Activated CD4-positive, alpha-beta T cell treated with anti-CD3 and anti-CD28 coated beads, Interleukin-2, Interleukin-4, amounts not matched to agents 100 ng/mL and 50 ng/mL, durations not matched to agents 16 hours and 8 hours (primary cell): ENCODE results near the gene FCHSD2.
"Not testable (repeated sequence)": the region's sequence is repeated elsewhere in the genome, so short reads cannot be mapped to it uniquely, and the experiment has no call there.

Experiments
- DNase-seq: peaks from one replicate; pipeline ENCODE4 v3.0.0-alpha.2; 2020; ENCODE audit warnings: low spot score

FCHSD2 gene

GRCh38 chr11:72864702-72865655 lies 277.1 kb downstream of the FCHSD2 start:
- DNase-seq, result no peak

DNA sequence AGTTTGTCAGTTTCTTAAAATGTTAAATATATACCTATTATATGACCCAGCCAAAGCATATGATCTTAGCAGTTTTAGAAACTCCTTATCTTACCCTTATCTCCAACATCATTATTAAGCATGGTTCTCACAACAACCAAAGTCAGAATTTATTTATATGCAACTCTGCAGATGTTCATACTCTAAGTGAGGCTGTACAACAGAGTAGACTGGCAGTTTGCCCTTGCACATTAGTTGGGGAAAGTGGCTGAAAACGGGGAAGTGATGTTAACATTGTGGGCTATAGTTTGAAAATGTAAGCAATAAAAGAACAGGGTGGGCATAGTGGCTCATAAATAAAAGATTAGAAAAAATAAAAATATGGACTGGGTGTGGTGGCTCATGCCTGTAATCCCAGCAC lies 278.2 kb downstream of the FCHSD2 start:
- DNase-seq, result no peak

- DNase-seq, result no peak
These were observed 279.0 kb downstream of the FCHSD2 start for GRCh38 chr11:72863091-72863490.

DNA sequence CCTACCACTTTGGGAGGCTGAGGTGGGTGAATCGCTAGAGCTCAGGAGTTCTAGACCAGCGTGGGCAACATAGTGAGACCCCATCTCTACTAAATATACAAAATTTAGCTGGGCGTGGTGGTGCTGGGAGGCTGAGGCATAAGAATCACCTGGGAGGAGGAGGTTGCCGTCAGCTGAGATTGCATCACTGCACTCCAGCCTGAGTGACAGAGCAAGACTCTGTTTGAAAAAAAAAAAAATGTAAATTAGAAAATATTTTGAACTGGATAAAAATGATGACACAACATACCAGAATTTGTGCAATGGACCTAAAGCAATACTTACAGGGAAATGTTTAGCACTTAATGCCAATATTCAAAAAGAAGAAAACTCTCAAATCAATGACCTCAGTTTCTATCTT lies 281.5 kb downstream of the FCHSD2 start:
- DNase-seq, result no peak

DNA sequence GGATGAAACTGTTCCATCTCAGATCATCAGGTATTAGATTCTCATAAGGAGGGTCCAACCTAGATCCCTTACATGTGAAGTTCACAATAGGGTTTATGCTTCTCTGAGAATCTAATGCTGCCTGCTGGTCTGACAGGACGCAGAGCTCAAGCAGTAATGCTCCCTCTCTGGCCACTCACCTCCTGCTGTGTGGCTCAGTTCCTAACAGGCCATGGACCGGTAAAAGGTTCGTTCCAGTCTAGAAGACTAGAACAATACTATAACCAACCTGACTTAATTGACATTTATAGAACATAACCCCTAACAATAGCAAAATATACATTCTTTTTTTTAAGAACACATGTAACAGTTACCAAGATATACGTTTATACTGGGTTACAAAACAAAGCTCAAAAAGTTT lies 282.1 kb downstream of the FCHSD2 start:
- DNase-seq, result no peak

DNA sequence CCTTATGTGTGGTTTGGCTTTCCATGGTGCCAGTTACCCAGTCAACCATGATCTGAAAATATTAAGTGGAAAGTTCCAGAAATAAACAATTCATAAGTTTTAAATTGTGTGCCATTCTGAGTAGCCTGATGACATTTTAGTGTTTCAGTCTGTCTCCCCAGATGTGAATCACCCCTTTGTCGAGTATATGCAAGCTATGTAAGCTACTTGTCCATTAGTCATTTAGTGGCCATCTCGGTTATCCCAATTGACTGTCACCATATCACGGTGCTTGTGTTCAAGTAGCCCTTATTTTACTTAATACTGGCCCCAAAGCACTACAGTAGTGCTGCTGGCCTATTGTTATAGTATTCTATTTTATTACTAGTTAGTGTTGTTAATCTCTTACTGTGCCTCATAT lies 283.0 kb downstream of the FCHSD2 start:
- no peak for DNase-seq

GRCh38 chr11:72858267-72858666 lies 283.9 kb downstream of the FCHSD2 start:
- DNase-seq, result not testable (repeated sequence)

GRCh38 chr11:72856551-72857345 lies 285.4 kb downstream of the FCHSD2 start:
- no peak for DNase-seq

DNA sequence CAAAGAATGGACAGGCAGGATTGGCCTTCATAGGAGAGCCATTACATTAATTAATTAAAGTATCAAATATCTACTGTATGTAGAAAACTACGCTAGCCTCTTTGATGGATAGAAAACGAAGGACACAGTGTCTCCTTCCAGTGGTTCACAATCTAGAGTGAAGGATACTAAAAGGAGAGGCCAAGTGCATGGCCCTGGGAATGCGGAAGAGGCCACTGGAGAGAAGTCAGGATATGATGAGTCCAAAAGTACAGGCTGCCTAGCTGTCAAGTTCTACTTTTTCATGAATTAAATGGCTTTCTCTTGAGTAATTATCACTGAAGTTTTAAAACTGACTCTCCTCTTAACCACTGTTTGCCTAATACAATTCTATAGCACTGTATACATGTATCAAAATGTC lies 286.1 kb downstream of the FCHSD2 start:
- DNase-seq, result no peak

GRCh38 chr11:72851726-72852125 lies 290.4 kb downstream of the FCHSD2 start:
- no peak for DNase-seq

GRCh38 chr11:72850832-72851231 lies 291.3 kb downstream of the FCHSD2 start:
- no peak for DNase-seq

DNA sequence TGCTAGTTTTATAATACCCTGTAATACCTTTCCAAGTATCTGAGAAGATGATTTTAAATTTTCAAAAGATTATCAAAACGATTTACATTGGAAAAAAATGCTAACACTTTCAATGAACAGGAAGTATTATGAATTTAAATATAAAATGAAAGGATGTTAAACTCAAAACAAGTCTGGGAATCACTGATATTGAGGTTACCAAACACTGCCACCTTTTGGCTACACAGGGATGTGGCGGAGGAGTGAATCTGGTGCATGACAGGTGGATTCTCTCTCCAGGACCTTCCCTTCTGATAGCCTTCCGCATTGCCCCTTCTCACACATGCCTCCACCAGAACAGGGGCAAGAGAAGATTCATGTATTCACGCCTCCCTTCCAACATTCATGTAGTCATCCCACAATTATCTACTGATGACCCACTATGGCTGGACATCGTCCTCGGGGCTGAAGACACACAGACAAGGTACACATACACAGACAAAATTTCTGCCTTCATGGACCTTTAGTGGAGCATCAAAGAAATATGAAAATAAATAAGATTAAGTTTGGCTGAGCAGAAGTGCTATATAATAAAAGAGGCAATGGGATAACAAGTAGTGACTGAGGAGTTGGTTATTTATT lies 293.2 kb downstream of the FCHSD2 start:
- peak; percentile 45 for DNase-seq

- no peak for DNase-seq
These were observed 297.8 kb downstream of the FCHSD2 start for GRCh38 chr11:72844356-72844755.

DNA sequence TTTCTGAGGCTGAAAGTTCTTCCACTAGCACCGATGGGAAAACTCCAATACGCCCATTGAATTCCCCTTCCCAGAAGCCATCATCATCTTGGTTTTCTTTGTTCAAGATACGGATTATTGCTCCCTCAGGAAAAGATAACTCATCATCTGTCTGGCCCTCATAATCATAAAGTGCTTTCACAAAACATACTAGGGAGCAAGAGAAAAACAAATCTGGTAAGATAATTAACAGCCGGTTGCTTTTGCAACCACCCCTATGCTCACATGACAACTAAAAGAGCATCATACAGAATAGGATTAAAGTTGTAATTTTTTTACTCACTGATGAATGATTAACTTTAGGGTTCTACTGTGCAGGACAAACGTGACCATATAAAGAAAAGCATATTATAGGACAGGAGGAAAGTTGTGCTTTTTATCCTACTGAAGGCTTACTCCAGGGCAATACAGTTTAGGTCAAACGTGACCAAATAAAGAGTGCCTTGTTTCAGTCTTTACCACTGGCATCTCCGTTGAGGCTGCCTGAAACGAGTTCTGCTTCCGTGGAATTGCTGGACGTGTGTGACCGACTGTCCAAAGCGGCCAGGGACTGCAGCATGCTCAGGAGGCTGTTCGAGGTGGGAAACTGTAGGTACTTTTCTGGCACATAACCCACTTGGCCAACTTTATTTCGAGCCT lies 299.3 kb downstream of the FCHSD2 start:
- DNase-seq, result no peak

DNA sequence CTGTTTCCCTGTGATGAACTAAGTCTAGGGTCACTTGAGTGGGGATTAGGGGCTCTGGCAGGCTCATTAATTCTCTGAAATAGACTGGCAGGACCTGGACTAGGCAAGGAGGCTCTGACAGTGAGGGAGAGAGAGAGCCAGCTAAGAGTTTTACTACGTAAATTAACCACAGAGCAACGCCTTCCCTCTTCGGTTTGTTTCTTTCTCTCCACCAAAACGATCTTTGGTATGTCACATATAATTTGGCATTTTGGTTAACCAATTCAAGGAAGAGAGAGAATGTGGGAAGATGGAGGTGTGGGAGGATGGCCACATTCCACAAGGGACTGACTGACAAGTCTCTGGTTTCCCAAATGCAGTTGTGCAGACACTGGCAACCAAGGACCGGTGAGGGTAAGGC lies 300.0 kb downstream of the FCHSD2 start:
- DNase-seq, result no peak

GRCh38 chr11:72841397-72841796 lies 300.7 kb downstream of the FCHSD2 start:
- no peak for DNase-seq

- DNase-seq, result no peak
These were observed 301.3 kb downstream of the FCHSD2 start for GRCh38 chr11:72840780-72841179.

DNA sequence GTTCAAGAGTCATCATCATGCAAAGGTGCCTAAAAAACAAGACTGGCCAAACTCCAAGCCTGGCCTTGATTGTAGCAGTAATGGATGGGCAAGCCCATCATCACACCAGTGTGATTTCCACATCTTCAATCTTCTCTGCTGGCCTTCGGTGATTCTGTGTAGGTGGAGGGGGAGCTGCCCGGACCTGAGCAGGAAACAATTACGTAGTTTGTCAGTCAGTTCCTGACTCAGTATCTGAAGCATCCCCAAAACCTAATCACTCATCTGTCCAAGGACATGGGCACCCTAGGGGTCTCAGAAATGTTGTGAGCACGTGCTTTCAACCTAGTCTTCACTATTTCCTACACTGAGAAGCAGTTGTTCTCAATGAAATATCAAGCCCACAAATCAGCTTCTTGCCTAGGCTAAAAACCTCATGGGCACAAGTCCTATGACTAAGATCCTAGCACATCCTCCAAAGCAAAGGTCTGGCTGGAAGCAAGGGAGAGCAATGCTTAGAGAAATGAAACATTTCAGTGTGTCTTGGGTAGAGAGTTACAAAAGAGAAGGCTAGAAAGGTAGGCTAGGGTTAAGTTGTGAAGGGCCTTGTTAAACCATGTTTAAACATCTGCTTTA lies 303.3 kb downstream of the FCHSD2 start:
- DNase-seq, result no peak

DNA sequence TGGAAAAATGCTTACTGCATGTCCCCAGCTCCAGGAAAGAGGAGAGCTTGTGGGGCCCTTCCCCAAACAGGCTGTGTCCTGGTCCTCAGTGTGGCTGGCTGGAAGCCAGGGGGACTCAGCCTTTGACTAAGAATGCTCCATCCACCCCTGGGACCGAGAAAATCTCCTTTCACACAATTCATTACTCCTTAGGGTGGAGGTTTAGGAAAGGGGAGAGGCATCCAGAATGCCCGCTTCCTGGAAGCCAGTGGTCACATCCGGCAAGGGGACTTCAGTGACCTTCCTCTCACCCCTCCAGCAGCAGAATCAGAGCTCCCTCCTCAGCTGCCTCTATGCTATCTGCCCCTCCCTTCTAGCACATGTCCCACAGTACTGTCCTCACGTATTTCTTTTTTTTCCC lies 306.0 kb downstream of the FCHSD2 start:
- DNase-seq, result no peak

- DNase-seq, result no peak
These were observed 307.2 kb downstream of the FCHSD2 start for GRCh38 chr11:72834905-72835304.

- DNase-seq, result no peak
These were observed 308.2 kb downstream of the FCHSD2 start for GRCh38 chr11:72833811-72834493.
